ENCODE measurements around the gene MTMR1.

DNA sequence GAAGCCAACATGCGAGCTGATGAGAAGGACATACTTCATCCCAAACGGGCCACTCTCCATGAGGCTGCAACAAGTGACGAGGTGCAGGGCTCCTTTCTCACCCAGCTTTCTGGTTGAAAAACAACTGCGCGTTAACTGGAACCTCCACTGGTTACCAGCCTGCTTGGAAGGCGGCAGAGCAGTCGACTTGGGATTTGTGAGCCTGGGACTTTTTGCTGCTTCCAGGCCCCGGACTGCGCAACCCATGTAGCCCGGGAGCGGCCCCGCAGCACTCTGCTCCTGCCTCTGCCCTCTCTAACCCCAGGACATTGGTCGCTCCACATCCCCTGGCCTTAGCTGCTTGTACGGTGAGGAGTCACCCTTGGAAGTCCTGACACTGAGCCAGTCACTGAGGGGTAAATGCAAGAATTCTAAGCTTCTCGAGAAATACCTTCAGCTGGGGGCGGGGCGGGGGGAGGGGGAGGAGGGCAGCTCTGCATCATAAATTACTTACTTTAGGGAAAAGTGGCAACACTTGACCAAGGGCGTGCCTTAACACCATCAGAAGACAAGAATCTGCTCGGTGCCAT is 72.7 kb downstream of the MTMR1 start:
- TF ChIP-seq, protein P1, sequence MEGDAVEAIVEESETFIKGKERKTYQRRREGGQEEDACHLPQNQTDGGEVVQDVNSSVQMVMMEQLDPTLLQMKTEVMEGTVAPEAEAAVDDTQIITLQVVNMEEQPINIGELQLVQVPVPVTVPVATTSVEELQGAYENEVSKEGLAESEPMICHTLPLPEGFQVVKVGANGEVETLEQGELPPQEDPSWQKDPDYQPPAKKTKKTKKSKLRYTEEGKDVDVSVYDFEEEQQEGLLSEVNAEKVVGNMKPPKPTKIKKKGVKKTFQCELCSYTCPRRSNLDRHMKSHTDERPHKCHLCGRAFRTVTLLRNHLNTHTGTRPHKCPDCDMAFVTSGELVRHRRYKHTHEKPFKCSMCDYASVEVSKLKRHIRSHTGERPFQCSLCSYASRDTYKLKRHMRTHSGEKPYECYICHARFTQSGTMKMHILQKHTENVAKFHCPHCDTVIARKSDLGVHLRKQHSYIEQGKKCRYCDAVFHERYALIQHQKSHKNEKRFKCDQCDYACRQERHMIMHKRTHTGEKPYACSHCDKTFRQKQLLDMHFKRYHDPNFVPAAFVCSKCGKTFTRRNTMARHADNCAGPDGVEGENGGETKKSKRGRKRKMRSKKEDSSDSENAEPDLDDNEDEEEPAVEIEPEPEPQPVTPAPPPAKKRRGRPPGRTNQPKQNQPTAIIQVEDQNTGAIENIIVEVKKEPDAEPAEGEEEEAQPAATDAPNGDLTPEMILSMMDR (IDR thresholded peaks at IDR 0.05; ENCODE audit: insufficient read depth, low read length, poor library complexity, severe bottlenecking): no peak
- no peak for TF ChIP-seq EZH2phosphoT487 (conservative IDR thresholded peaks at IDR 0.05; ENCODE audit: low read length)
